Endothelial cell of umbilical vein (primary cell): ENCODE results near the gene FOXS1. TPM values are rescaled to one million over a fixed set of nuclear protein-coding genes. Genes with fewer than 3 reads are reported as not detected.

Source experiments
- BruUV-seq: library from RNA; stranded (reverse); fragments of 400-500 nt; replicated peaks from 2 replicates; lab custom pipeline; 2021; lab: Mats Ljungman, UMichigan
- CTCF ChIA-PET: fragments of 300-600, 350-600 bp; sonication (Branson Sonifier 250); formaldehyde crosslinking; loops from one replicate; lab custom pipeline; 2021; ENCODE audit warnings: antibody characterized with exemption, inconsistent platforms; lab: Charles Lee
- POLR2A ChIA-PET: fragments of 300-600, 350-600 bp; sonication (Branson Sonifier 250); formaldehyde crosslinking; loops from one replicate; lab custom pipeline; 2021; ENCODE audit warnings: antibody characterized with exemption, inconsistent platforms; lab: Charles Lee
- DNase-seq: peaks from one replicate; pipeline ENCODE4 v3.0.0-alpha.2; 2011; ENCODE audit warnings: low read depth, low spot score
- FAIRE-seq: peaks from 2 replicates; lab custom pipeline; 2011; peaks lifted over from hg19 to GRCh38; lab: Jason Lieb, UNC
- H2AFZ ChIP-seq: 2 replicates; pipeline ENCODE4 v1.6.0; 2012; ENCODE audit warnings: low read depth, low read length, control low read depth, inconsistent platforms
- H3K27ac ChIP-seq: 2 replicates; pipeline ENCODE4 v1.5.1; 2011; ENCODE audit warnings: low read depth, mild to moderate bottlenecking, control low read depth, low read length, moderate library complexity; ENCODE audit not compliant: insufficient read depth
- H3K27me3 ChIP-seq, 2 experiments: 2 replicates each; pipeline versions ENCODE4 v1.6.0 to v1.6.1; 2011; ENCODE audit warnings: low read length in 2 of 2, mixed read lengths in 1 of 2; ENCODE audit not compliant: control insufficient read depth in 2 of 2, insufficient read depth in 2 of 2
- H3K36me3 ChIP-seq, 2 experiments: 2 replicates in 1 of 2; 3 replicates in 1 of 2; pipeline ENCODE4 v1.5.1; 2011; ENCODE audit warnings: low read length in 2 of 2, mild to moderate bottlenecking in 1 of 2, moderate library complexity in 1 of 2; ENCODE audit not compliant: control insufficient read depth in 2 of 2, insufficient read depth in 2 of 2; ENCODE audit errors: extremely low read depth in 1 of 2
- H3K4me1 ChIP-seq: 3 replicates; pipeline ENCODE4 v1.5.1; 2011; ENCODE audit warnings: mild to moderate bottlenecking, low read length; ENCODE audit not compliant: control insufficient read depth, insufficient read depth; ENCODE audit errors: extremely low read depth
- H3K4me2 ChIP-seq: 2 replicates; pipeline ENCODE4 v1.6.1; 2011; ENCODE audit warnings: low read length, control low read depth, mixed read lengths; ENCODE audit not compliant: insufficient read depth
- H3K4me3 ChIP-seq, 3 experiments: fragments of 200-600 bp in 1 of 3; sonication (generic), shearing (Covaris generic) in 1 of 3; replicated peaks in 1 of 3; 2 replicates each; pipeline ENCODE4 v1.5.1; 2011 to 2016; ENCODE audit warnings: control low read depth in 3 of 3, low read length in 3 of 3, mild to moderate bottlenecking in 2 of 3, inconsistent platforms in 1 of 3, low read depth in 1 of 3, moderate library complexity in 1 of 3; ENCODE audit not compliant: insufficient read depth in 1 of 3
- H3K79me2 ChIP-seq: 2 replicates; pipeline ENCODE4 v1.6.0; 2012; ENCODE audit warnings: low read length, inconsistent platforms; ENCODE audit not compliant: control insufficient read depth, insufficient read depth
- H3K9ac ChIP-seq: replicated peaks from 2 replicates; pipeline ENCODE3; 2011; ENCODE audit warnings: low read length, control low read depth; ENCODE audit not compliant: insufficient read depth; ENCODE audit errors: extremely low read depth
- H3K9me1 ChIP-seq: replicated peaks from 3 replicates; pipeline ENCODE4 v1.6.0; 2011; ENCODE audit warnings: mild to moderate bottlenecking, low read length; ENCODE audit not compliant: control insufficient read depth, insufficient read depth; ENCODE audit errors: extremely low read depth
- H3K9me3 ChIP-seq: replicated peaks from 2 replicates; pipeline ENCODE4 v1.5.1; 2012; ENCODE audit warnings: low read length, inconsistent platforms; ENCODE audit not compliant: control insufficient read depth, insufficient read depth
- H4K20me1 ChIP-seq: replicated peaks from 2 replicates; pipeline ENCODE3; 2011; ENCODE audit warnings: mild to moderate bottlenecking, low read length; ENCODE audit not compliant: control insufficient read depth, insufficient read depth; ENCODE audit errors: extremely low read depth
- EZH2 ChIP-seq: IDR thresholded peaks from 2 replicates; pipeline ENCODE4 v1.6.1; 2012; ENCODE audit warnings: borderline replicate concordance, low read depth, mild to moderate bottlenecking, moderate library complexity, low read length, inconsistent platforms; ENCODE audit not compliant: severe bottlenecking
- FOS ChIP-seq: IDR thresholded peaks from 2 replicates; pipeline ENCODE4 v1.6.1; 2011; ENCODE audit warnings: mild to moderate bottlenecking, low read length, moderate library complexity, borderline replicate concordance; ENCODE audit not compliant: insufficient read depth
- GATA2 ChIP-seq: IDR thresholded peaks from 2 replicates; pipeline ENCODE4 v1.7.0; 2011; ENCODE audit warnings: low read depth, mild to moderate bottlenecking, moderate library complexity, mixed read lengths, low read length; ENCODE audit not compliant: insufficient read length, insufficient read depth
- JUN ChIP-seq: IDR thresholded peaks from 2 replicates; pipeline ENCODE4 v1.6.1; 2011; ENCODE audit warnings: borderline replicate concordance, low read depth; ENCODE audit not compliant: insufficient read length, insufficient read depth
- MYC ChIP-seq: IDR thresholded peaks from one replicate; pipeline ENCODE4 v1.6.1; 2011; ENCODE audit warnings: mild to moderate bottlenecking, low read depth, low read length
- POLR2A ChIP-seq: IDR thresholded peaks from 2 replicates; pipeline ENCODE4 v1.6.1; 2012; ENCODE audit warnings: low read depth, mild to moderate bottlenecking, control low read depth, low read length
- POLR2AphosphoS5 ChIP-seq: IDR thresholded peaks from 2 replicates; pipeline ENCODE4 v1.6.1; 2012; ENCODE audit warnings: low read depth, mild to moderate bottlenecking, control low read depth, low read length, moderate library complexity; ENCODE audit not compliant: insufficient read depth
- dilution Hi-C: fragments of 300-500 bp; cut with MboI; formaldehyde crosslinking; loops from one replicate; pipeline ENCODE4 v1.15.0; 2019; ENCODE audit warnings: low sequenced_read_pairs; ENCODE audit not compliant: extremely low pct_ligation_motif_present
- intact Hi-C: fragments of 100-400 bp; cut with micrococcal nuclease; formaldehyde crosslinking; loops from one replicate; pipeline ENCODE4 v1.10.0; 2022
- polyA plus RNA-seq, 4 experiments: library from polyadenylated mRNA; depleted of rRNA in 3 of 4; stranded (reverse) in 3 of 4; unstranded in 1 of 4; fragments of >200 nt; gene quantifications; 2 replicates each; pipeline versions ENCODE4 v1.2.1 to v1.2.3, GENCODE V29; 2011 to 2012; ENCODE audit warnings: missing spikeins in 1 of 4
- total RNA-seq: library from RNA; stranded (reverse); gene quantifications from 2 replicates; pipeline ENCODE4 v1.2.3, GENCODE V29; 2021
- TF ChIP-seq, protein P1 (sequence below): IDR thresholded peaks from 2 replicates; pipeline ENCODE4 v1.6.1; 2011; ENCODE audit not compliant: insufficient read depth, insufficient read length
- TF ChIP-seq, protein P2 (sequence below), 2 donors: IDR thresholded peaks; 1 replicate in 1 of 2; 2 replicates in 1 of 2; pipeline ENCODE4 v1.5.1; 2011; ENCODE audit warnings: low read length in 2 of 2, mild to moderate bottlenecking in 2 of 2, moderate library complexity in 2 of 2, control low read depth in 1 of 2, inconsistent platforms in 1 of 2, low read depth in 1 of 2; ENCODE audit not compliant: insufficient read depth in 1 of 2; ENCODE audit errors: extremely low read depth in 1 of 2

FOXS1 gene
- total and polyA plus RNA-seq, 2 donors (not counting 3 experiments of a cell fraction or from before 2014, with no cell fraction given), result 0.84 TPM; not detected in 1

DNA sequence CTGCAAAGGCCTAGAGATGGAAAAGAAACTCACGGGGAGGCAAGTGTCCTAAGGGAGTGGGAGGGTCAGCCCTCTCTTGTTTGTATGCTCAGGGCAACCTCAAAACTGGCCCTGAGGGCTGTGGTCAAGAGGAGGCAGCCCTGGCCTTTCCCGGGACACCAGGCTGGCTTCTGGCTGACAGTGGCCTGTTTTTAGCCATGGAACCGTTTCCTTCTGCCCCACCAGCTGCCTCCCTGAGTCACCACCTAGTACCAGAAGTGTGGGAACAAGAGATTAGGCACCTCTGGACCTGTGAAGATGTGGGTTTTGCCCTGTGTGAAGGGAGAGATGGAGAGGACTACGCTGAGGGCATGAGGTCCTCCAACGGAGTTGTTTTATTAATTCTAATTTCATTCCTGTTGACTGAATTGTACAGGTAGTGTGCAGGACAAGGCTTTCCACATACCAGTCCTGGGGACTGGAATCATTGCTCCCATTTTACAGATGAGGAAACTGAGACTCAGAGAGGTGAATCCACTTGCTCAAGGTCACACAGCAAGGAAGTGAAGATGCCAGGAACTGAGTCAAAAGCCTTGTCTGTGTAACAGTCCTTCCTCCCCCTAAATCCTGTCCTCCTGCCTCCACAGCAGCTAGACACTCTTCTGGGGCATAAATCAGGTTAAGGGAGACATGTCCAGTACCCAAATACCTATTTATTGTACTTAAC, 5.5 kb downstream of the FOXS1 start:
- H3K4me2 ChIP-seq, result no peak overlapping the region
- no TSS peak for BruUV-seq
- no peak overlapping the region for H2AFZ ChIP-seq
- TF ChIP-seq JUN, result no peak
- peak; percentile 29 for TF ChIP-seq GATA2
- TF ChIP-seq EZH2, result no peak
- TF ChIP-seq MYC, result no peak
- TF ChIP-seq, protein P1, sequence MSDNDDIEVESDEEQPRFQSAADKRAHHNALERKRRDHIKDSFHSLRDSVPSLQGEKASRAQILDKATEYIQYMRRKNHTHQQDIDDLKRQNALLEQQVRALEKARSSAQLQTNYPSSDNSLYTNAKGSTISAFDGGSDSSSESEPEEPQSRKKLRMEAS, result no peak
- H4K20me1 ChIP-seq, result no peaks in the 10 kb centered on the region
- H3K27ac ChIP-seq, result no peak overlapping the region
- no peak overlapping the region for H3K4me3 ChIP-seq
- DNase-seq (peak; percentile 28), FAIRE-seq (no peak)
- POLR2A ChIA-PET, result no interaction called here
- no peaks in the 10 kb centered on the region for H3K9me3 ChIP-seq
- H3K27me3 ChIP-seq, result no peaks in the 10 kb centered on the region
- no peaks in the 10 kb centered on the region for H3K79me2 ChIP-seq
- H3K4me1 ChIP-seq, result peaks cover 55% of the 10 kb centered on the region
- H3K9ac ChIP-seq, result no peak overlapping the region
- CTCF ChIA-PET, result interaction anchor here (7.6 to 25.3 kb wide), 2 partner anchors 10 to 17 kb away, joined by 82 to 619 read pairs; partner anchors contain the start of gene FOXS1
- no peaks in the 10 kb centered on the region for H3K36me3 ChIP-seq
- intact Hi-C loops (no loop called here), dilution Hi-C loops (no loop called here)
- H3K9me1 ChIP-seq, result no peaks in the 10 kb centered on the region

DNA sequence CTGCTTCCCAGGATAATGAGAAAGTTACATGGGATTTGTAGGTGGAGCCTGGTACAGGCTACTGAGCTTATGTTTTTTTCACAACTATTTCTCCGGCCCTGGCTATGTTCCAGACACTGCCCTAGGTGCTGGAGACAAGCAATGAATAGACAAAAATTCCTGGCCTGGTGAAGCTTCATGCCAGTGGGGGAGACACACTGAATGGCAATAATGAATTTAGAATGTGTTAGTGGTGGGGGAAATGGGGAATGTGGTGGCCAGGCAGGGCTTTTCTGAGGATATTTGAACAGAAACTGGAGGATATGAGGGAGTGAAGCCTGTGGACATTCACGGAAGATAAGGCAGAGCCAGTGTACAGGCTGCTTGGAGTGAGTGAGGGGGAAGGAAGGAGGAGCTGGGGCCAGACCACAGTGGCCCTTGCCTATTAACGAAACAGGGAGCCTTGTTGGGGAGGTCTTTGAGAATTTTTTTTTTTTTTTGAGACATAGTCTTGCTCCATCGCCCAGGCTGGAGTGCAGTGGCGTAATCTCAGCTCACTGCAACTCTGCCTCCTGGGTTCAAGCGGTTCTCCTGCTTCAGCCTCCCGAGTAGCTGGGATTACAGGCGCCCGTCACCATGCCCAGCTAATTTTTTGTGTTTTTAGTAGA, 6.6 kb downstream of the FOXS1 start:
- no peaks in the 10 kb centered on the region for H3K79me2 ChIP-seq
- no peak overlapping the region for H3K9ac ChIP-seq
- no TSS peak for BruUV-seq
- TF ChIP-seq GATA2, result no peak
- TF ChIP-seq, protein P1, result no peak
- TF ChIP-seq, protein P2, sequence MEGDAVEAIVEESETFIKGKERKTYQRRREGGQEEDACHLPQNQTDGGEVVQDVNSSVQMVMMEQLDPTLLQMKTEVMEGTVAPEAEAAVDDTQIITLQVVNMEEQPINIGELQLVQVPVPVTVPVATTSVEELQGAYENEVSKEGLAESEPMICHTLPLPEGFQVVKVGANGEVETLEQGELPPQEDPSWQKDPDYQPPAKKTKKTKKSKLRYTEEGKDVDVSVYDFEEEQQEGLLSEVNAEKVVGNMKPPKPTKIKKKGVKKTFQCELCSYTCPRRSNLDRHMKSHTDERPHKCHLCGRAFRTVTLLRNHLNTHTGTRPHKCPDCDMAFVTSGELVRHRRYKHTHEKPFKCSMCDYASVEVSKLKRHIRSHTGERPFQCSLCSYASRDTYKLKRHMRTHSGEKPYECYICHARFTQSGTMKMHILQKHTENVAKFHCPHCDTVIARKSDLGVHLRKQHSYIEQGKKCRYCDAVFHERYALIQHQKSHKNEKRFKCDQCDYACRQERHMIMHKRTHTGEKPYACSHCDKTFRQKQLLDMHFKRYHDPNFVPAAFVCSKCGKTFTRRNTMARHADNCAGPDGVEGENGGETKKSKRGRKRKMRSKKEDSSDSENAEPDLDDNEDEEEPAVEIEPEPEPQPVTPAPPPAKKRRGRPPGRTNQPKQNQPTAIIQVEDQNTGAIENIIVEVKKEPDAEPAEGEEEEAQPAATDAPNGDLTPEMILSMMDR (IDR thresholded peaks at IDR 0.05; ENCODE audit: extremely low read depth in 1 of 2, insufficient read depth in 1 of 2, low read depth in 1 of 2, low read length in 2 of 2), result no peak
- no peak for TF ChIP-seq POLR2A
- no peak for TF ChIP-seq POLR2AphosphoS5
- TF ChIP-seq EZH2, result no peak
- TF ChIP-seq JUN, result no peak
- TF ChIP-seq FOS, result no peak
- no peaks in the 10 kb centered on the region for H4K20me1 ChIP-seq
- H3K9me1 ChIP-seq, result no peaks in the 10 kb centered on the region
- H3K27ac ChIP-seq, result peak overlapping the region; percentile 57
- no peak overlapping the region for H3K4me2 ChIP-seq
- dilution Hi-C loops, result no loop called here
- H3K27me3 ChIP-seq, result no peaks in the 10 kb centered on the region
- ChIA-PET CTCF (interaction anchor here (7.6 to 25.3 kb wide), 2 partner anchors 11 to 15 kb away, joined by 82 to 619 read pairs; partner anchors contain the start of gene FOXS1), POLR2A (no interaction called here)
- H3K4me1 ChIP-seq, result peaks cover 55% of the 10 kb centered on the region
- H2AFZ ChIP-seq, result no peak overlapping the region
- H3K4me3 ChIP-seq, result no peak overlapping the region
- H3K9me3 ChIP-seq, result no peaks in the 10 kb centered on the region
- FAIRE-seq, result no peak
- intact Hi-C loops, result loop anchor here (1.0 kb wide), 1 partner anchor 15 kb away; no protein-coding TSS in a partner anchor
- DNase-seq, result peak; percentile 37
- H3K36me3 ChIP-seq, result no peaks in the 10 kb centered on the region
